Diencephalon (tissue), 1 donor: Measurements from ENCODE around the gene TMEM81. TPM values are rescaled to one million over a fixed set of nuclear protein-coding genes. Genes with fewer than 3 reads are reported as not detected.

Experiments
- total RNA-seq: library from RNA; depleted of rRNA; stranded (reverse); fragments of >200 nt; gene quantifications from one replicate; pipeline ENCODE4 v1.2.3, GENCODE V29; 2014

The TMEM81 gene
- total RNA-seq = 3.9 TPM

GRCh38 chr1:205084360-205084759 lies at the start of gene TMEM81:
TSS of gene TMEM81 (minus strand) at chr1:205084460. CDS start at chr1:205084320, 140 bp downstream.

GRCh38 chr1:205121660-205122488 lies 37.6 kb upstream of the TMEM81 start, which contains the start of gene RBBP5:
TSS of gene RBBP5 (minus strand) at chr1:205121978. CDS start at chr1:205121873, 105 bp downstream.

GRCh38 chr1:205042911-205043806 lies 41.1 kb downstream of the TMEM81 start, which contains the start of gene CNTN2:
TSS of gene CNTN2 (plus strand) at chr1:205043212. CDS start at chr1:205053186, 9,974 bp downstream.

Other genes starting within 250 kb of the TMEM81 start
- 46.4 TPM for gene NFASC, start 213.6 kb downstream of the TMEM81 start, total RNA-seq
- gene CNTN2, start 41.2 kb downstream of the TMEM81 start, total RNA-seq = 37.6 TPM
- gene RBBP5, start 37.5 kb upstream of the TMEM81 start, total RNA-seq = 24.0 TPM
- 29.3 TPM for gene DSTYK, start 127.2 kb upstream of the TMEM81 start, total RNA-seq
- gene TMCC2, start 143.5 kb upstream of the TMEM81 start, total RNA-seq = 38.3 TPM
- gene NUAK2, start 237.3 kb upstream of the TMEM81 start, total RNA-seq = 0.92 TPM